Suprapubic skin (tissue), 3 donors: ENCODE data around the gene AFF1.

ENCODE experiments used
- POLR2A ChIP-seq, 2 donors: fragments of 450-650 bp; IDR thresholded peaks; one replicate each; pipeline ENCODE4 v1.6.1; 2017; ENCODE audit warnings: antibody characterized with exemption in 2 of 2, mild to moderate bottlenecking in 2 of 2, moderate library complexity in 2 of 2
- TF ChIP-seq, protein P1 (sequence below), 2 donors: fragments of 200-600 bp in 1 of 2; fragments of 450-650 bp in 1 of 2; sonication (generic) in 1 of 2; IDR thresholded peaks; one replicate each; pipeline ENCODE4 v1.5.1; 2016 to 2019; ENCODE audit warnings: antibody characterized with exemption in 2 of 2, mild to moderate bottlenecking in 1 of 2, moderate library complexity in 1 of 2

DNA sequence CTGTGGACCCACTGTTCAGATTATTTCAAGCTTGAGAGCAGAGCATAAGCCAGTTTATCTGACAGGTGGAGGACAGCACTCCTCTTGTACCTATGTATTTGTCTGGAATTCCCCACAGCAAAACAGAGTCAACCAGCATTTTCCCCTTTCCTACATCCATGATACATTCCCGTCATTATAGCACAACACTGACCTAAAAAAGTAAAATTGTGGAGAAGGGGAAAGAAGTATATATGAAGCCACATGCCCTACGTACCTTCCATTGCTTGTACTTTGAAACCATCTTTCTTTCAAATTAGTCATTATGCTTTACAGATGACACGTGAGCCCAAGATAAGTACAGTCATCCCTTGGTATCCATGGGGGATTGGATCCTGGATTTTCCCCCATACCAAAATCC is 212.3 kb downstream of the AFF1 start:
- TF ChIP-seq, protein P1, sequence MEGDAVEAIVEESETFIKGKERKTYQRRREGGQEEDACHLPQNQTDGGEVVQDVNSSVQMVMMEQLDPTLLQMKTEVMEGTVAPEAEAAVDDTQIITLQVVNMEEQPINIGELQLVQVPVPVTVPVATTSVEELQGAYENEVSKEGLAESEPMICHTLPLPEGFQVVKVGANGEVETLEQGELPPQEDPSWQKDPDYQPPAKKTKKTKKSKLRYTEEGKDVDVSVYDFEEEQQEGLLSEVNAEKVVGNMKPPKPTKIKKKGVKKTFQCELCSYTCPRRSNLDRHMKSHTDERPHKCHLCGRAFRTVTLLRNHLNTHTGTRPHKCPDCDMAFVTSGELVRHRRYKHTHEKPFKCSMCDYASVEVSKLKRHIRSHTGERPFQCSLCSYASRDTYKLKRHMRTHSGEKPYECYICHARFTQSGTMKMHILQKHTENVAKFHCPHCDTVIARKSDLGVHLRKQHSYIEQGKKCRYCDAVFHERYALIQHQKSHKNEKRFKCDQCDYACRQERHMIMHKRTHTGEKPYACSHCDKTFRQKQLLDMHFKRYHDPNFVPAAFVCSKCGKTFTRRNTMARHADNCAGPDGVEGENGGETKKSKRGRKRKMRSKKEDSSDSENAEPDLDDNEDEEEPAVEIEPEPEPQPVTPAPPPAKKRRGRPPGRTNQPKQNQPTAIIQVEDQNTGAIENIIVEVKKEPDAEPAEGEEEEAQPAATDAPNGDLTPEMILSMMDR (IDR thresholded peaks at IDR 0.05) = no peak
- TF ChIP-seq POLR2A (IDR thresholded peaks at IDR 0.05) = no peak
